Thyroid gland (tissue), 4 donors: Measurements from ENCODE around the gene NR6A1. TPM values are rescaled to one million over a fixed set of nuclear protein-coding genes. Genes with fewer than 3 reads are reported as not detected.

Source experiments
- DNase-seq, 2 donors: peaks; one replicate each; pipeline ENCODE4 v3.0.0-alpha.2; 2019
- H3K27ac ChIP-seq, 3 donors: fragments of 200-600 bp; sonication (generic); 1 replicate in 2 of 3; 2 replicates in 1 of 3; pipeline ENCODE4 v1.5.1; 2016 to 2019; ENCODE audit warnings: mild to moderate bottlenecking in 1 of 3, moderate library complexity in 1 of 3
- H3K27me3 ChIP-seq: fragments of 200-600 bp; sonication (generic); one replicate; pipeline ENCODE4 v1.5.1; 2019
- H3K36me3 ChIP-seq, 2 donors: fragments of 200-600 bp; sonication (generic); one replicate each; pipeline ENCODE4 v1.5.1; 2016 to 2019
- H3K4me1 ChIP-seq, 2 donors: fragments of 200-600 bp; sonication (generic); one replicate each; pipeline ENCODE4 v1.5.1; 2017 to 2019
- H3K4me3 ChIP-seq, 3 donors: fragments of 200-600 bp; sonication (generic); replicated peaks in 1 of 3; 1 replicate in 2 of 3; 2 replicates in 1 of 3; pipeline ENCODE4 v1.5.1; 2016; ENCODE audit warnings: mild to moderate bottlenecking in 1 of 3
- H3K9me3 ChIP-seq: fragments of 200-600 bp; sonication (generic); one replicate; pipeline ENCODE4 v1.5.1; 2017
- CTCF ChIP-seq, 6 experiments: fragments of 200-600 bp in 3 of 6; fragments of 450-650 bp in 3 of 6; sonication (generic) in 3 of 6; IDR thresholded peaks; one replicate each; pipeline ENCODE4 v1.5.1; 2016 to 2019; ENCODE audit warnings: antibody characterized with exemption in 6 of 6, mild to moderate bottlenecking in 2 of 6, inconsistent platforms in 1 of 6, moderate library complexity in 1 of 6
- POLR2A ChIP-seq, 2 donors: fragments of 450-650 bp; IDR thresholded peaks; one replicate each; pipeline ENCODE4 v1.6.1; 2017; ENCODE audit warnings: antibody characterized with exemption in 2 of 2, mild to moderate bottlenecking in 2 of 2, moderate library complexity in 1 of 2
- WGBS, 2 donors: methylation state at CpG; one replicate each; pipeline ENCODE4 v1.1.5; 2017; 5-methylcytosine and 5-hydroxymethylcytosine counted together
- intact Hi-C: fragments of 100-400 bp; cut with DNase I; formaldehyde crosslinking; loops from one replicate; pipeline ENCODE4 v1.15.1; 2023
- total RNA-seq, 4 donors: library from RNA; depleted of rRNA; stranded (reverse); fragments of >200 nt; gene quantifications; one replicate each; pipeline ENCODE4 v1.2.3, GENCODE V29; 2016

Gene NR6A1
- total RNA-seq, 4 donors from 2014 or later: 15.3 to 25.0 (median 19.3) TPM

- no peaks in the 10 kb centered on the region for H3K27me3 ChIP-seq
- H3K9me3 ChIP-seq: no peaks in the 10 kb centered on the region
- TF ChIP-seq POLR2A (IDR thresholded peaks at IDR 0.05): no peak
- peaks cover 0 to 6% of the 10 kb centered on the region in 2 donors for H3K4me1 ChIP-seq
- H3K36me3 ChIP-seq: no peaks in the 10 kb centered on the region
- no peak overlapping the region for H3K27ac ChIP-seq
- WGBS, 2 donors: 59 to 72% methylated on average over 6 of the region's 6 CpGs
- H3K4me3 ChIP-seq: no peak overlapping the region
- intact Hi-C loops: no loop called here
- DNase-seq: peak; percentile 34 to 49
Measured at GRCh38 chr9:124562328-124562727, 208.8 kb downstream of the NR6A1 start.

GRCh38 chr9:124559871-124560270 is 211.2 kb downstream of the NR6A1 start:
- H3K27me3 ChIP-seq: no peaks in the 10 kb centered on the region
- no peaks in the 10 kb centered on the region for H3K36me3 ChIP-seq
- intact Hi-C loops: loop anchor here (10.0 kb wide), 1 partner anchor 145 kb away; no protein-coding TSS in a partner anchor
- no peak overlapping the region for H3K27ac ChIP-seq
- no peak overlapping the region for H3K4me3 ChIP-seq
- 64 to 67% methylated on average over 2 of the region's 2 CpGs for WGBS, 2 donors
- no peaks in the 10 kb centered on the region for H3K9me3 ChIP-seq
- H3K4me1 ChIP-seq: peaks cover under 1 to 6% of the 10 kb centered on the region in 2 donors
- DNase-seq: no peak
- no peak for TF ChIP-seq CTCF (IDR thresholded peaks at IDR 0.05)
- no peak for TF ChIP-seq POLR2A (IDR thresholded peaks at IDR 0.05)

GRCh38 chr9:124558777-124559470 is 212.2 kb downstream of the NR6A1 start:
- no peak for TF ChIP-seq CTCF (IDR thresholded peaks at IDR 0.05)
- no peak for TF ChIP-seq POLR2A (IDR thresholded peaks at IDR 0.05)
- Histone ChIP-seq H3K4me3 (no peak overlapping the region), H3K9me3 (no peaks in the 10 kb centered on the region), H3K27me3 (no peaks in the 10 kb centered on the region), H3K4me1 (peaks cover 6 to 10% of the 10 kb centered on the region in 2 donors), H3K36me3 (no peaks in the 10 kb centered on the region), H3K27ac (no peak overlapping the region)
- no peak for DNase-seq
- WGBS, 2 donors: 91 to 92% methylated on average over 4 of the region's 4 CpGs
- intact Hi-C loops: loop anchor here (10.0 kb wide), 1 partner anchor 146 kb away; no protein-coding TSS in a partner anchor

- no peak for DNase-seq
- peaks cover 6 to 15% of the 10 kb centered on the region in 2 donors for H3K4me1 ChIP-seq
- no peak overlapping the region for H3K4me3 ChIP-seq
- TF ChIP-seq CTCF (IDR thresholded peaks at IDR 0.05): no peak
- TF ChIP-seq POLR2A (IDR thresholded peaks at IDR 0.05): no peak
- H3K36me3 ChIP-seq: no peaks in the 10 kb centered on the region
- no peaks in the 10 kb centered on the region for H3K27me3 ChIP-seq
- H3K27ac ChIP-seq: no peak overlapping the region
- H3K9me3 ChIP-seq: no peaks in the 10 kb centered on the region
- intact Hi-C loops: loop anchor here (10.0 kb wide), 1 partner anchor 147 kb away; no protein-coding TSS in a partner anchor
- WGBS, 2 donors: 92 to 93% methylated on average over 3 of the region's 3 CpGs
Measured at GRCh38 chr9:124557895-124558294, 213.2 kb downstream of the NR6A1 start.

- Histone ChIP-seq H3K27ac (no peak overlapping the region), H3K4me1 (peaks cover 0 to 21% of the 10 kb centered on the region in 2 donors), H3K27me3 (no peaks in the 10 kb centered on the region), H3K4me3 (no peak overlapping the region), H3K36me3 (no peaks in the 10 kb centered on the region), H3K9me3 (no peaks in the 10 kb centered on the region)
- WGBS, 2 donors: 67 to 86% methylated on average over 3 of the region's 3 CpGs
- intact Hi-C loops: loop anchor here (10.0 kb wide), 1 partner anchor 150 kb away; no protein-coding TSS in a partner anchor
- no peak for DNase-seq
- no peak for TF ChIP-seq CTCF (IDR thresholded peaks at IDR 0.05)
- TF ChIP-seq POLR2A (IDR thresholded peaks at IDR 0.05): no peak
Measured at GRCh38 chr9:124555043-124555442, 216.1 kb downstream of the NR6A1 start.
